ENCODE measurements around the gene CEBPZ. TPM values are rescaled to one million over a fixed set of nuclear protein-coding genes. Genes with fewer than 3 reads are reported as not detected.

The CEBPZ gene
- total RNA-seq, 1 donor from 2014 or later = 29.2 TPM

GRCh38 chr2:37181726-37182684 lies 49.4 kb downstream of the CEBPZ start:
- DNase-seq (ENCODE audit: low spot score) = no peak

GRCh38 chr2:37180640-37181039 lies 50.8 kb downstream of the CEBPZ start:
- no peak for DNase-seq (ENCODE audit: low spot score)

DNA sequence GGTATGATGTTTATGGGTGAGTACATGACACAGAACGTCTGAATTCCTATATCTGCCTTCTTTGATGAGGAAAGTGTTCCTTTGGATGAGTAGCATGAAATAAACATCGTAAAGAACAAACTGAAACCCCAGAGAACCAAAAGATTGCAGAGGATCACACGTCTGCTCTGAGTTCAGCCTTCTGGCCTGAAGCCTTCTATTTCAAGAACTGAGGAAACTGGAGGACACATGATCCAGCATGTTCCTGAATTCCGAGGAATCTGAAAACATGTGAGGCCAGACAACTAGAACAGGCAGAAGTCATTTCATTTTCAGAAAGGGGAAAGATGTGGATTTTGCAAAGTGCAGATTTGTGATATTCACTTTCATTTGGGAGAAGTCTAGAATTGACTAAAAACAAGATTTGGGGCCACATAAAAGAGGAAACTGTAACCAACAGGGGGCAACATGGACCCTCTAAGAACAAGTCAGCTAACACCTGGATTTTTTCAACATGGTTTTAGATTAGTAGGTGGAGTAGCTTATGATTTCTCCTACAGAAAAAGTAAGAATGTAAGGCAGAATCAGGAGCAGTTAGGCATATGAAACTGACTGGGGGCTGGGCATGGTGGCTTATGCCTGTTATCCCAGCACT lies 51.3 kb downstream of the CEBPZ start:
- DNase-seq (ENCODE audit: low spot score) = no peak

DNA sequence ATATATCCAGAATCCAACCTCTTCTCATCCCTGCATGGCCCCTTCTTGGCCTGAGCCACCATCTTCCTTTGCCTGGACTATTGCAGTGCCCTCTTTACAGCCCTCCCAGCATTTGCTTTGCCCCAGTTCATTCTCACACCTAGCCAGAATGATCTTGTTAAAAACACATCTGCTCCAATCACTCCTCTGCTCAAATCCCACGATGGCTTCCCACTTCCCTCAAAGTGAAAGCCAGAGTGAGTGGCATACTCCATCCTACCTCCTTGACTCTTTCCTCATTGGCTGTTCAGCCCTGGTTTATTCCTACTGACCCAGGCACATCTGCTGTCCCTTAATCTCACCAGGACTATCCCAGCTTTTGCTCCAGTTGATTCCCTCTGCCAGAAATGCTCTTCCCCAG lies 57.7 kb downstream of the CEBPZ start:
- DNase-seq (ENCODE audit: low spot score) = no peak

DNA sequence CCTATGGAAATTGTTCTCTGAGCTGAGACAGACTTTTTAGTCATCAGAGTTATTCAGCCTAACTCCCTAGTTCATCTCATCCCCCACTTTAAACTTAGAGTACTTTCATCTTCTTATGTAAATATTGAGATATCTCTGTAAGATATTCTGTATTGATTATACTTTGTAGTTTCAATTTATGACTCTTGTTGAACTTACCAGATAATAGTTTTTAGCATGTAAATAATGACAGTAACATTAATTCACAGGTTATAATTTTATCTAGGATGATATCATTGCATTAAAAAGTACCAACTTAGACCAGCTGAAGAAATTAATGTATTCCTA lies 59.8 kb downstream of the CEBPZ start:
- no peak for DNase-seq (ENCODE audit: low spot score)

GRCh38 chr2:37168217-37168981 lies 63.0 kb downstream of the CEBPZ start:
- DNase-seq (ENCODE audit: low spot score) = no peak

GRCh38 chr2:37167636-37168180 lies 63.7 kb downstream of the CEBPZ start:
- DNase-seq (ENCODE audit: low spot score) = no peak

DNA sequence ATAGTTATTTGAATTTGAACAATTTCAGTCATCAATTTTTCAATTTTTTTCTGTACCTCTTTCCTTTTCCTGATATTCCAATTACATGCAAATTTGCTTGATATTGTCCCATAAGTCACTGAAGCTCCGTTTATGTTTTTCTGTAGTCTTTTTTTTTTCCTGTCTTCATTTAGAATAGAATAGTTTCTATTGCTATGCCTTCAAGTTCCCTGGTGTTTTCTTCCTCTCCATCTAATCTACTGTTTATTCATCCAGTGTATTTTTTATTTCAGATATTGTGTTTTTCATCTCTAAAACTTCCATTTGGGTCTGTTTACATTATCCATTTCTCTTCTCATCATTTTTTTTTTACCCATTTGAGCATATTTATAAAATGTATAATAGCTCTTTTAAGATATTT lies 66.6 kb downstream of the CEBPZ start:
- no peak for DNase-seq (ENCODE audit: low spot score)

DNA sequence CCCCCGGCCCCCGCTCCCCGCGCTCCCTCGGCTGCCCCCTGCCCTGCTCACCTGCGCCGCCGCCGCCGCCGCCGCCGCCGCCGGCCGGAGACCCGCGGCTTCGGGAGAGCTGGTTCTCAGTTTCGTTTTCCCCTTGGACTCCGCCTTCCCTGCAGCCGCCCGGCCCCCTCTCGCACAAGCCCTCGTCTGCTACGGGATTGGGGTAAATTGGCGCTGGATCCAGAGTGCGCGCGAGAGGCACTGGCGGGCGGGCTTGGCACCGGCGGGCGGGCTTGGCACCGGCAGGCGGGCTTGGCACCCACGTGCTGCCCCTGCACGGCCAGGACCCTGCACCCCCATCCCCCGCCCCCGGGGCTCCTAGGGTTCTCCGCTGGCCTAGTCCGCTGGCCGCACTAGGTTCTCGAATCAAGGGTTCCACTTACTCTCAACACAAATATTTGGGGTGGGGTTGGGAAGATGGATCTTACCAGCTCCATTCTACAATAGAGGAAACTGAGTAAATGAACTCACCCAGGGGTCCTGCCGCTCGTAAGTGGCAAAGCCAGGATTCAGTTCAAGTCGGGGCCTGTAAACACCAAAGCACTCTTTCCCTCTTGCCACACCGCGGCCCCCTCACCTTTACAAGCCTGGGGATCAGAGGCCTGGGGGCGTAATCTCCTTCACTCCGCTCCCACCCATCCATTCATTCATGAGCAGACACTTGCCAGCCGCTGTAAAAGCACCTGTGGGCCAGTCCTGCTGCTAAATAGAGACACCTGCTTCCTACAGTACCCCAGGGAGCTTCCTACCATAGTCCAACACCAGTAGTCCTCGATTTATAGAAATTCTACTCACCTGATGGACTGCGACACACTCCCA lies 74.3 kb downstream of the CEBPZ start, which contains the start of gene EIF2AK2:
Gene EIF2AK2, minus strand, starts transcription at position 124 of the 858 bp plus-strand sequence. CDS start 9,174 bp downstream, outside the sequence.
- peak; percentile 82 for DNase-seq (ENCODE audit: low spot score)

GRCh38 chr2:37156071-37156856 lies 75.1 kb downstream of the CEBPZ start:
- DNase-seq (ENCODE audit: low spot score) = peak; percentile 21

DNA sequence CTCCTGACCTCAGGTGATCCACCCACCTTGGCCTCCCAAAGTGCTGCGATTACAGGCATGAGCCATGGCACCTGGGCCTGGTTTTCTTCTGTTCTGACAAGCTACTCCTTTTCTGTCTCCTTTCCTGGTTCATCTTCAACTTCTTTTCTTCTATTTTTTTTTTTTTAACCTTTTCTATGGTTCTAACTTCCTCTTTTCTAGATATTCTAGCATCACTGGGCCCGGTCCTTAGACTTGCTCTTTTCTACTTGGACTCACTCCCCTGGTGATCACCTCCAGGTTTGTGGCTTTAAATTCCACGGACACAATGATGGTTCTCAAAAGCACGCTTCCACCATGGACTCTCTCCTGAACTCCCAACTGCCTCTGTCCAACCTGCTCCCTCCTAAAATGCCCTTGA lies 76.6 kb downstream of the CEBPZ start:
- DNase-seq (ENCODE audit: low spot score) = no peak

DNA sequence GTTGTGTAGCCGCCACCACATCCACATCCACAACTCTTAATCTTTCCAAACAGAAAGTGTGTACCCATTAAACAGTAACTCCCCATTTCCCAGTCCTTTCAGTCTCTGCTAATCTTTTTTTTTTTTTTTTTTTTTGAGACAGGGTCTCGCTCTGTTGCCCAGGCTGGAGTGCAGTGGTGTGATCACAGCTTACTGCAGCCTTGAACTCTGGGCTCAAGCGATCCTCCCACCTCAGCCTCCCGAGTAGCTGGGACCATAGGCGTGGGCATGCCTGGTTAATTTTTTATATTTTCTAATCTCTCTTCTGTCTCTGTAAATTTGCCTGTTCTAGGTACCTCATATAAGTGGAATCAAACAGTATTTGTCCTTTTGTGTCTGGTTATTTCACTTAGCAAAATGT lies 78.2 kb downstream of the CEBPZ start:
- DNase-seq (ENCODE audit: low spot score) = no peak

Other genes with a start within 250 kb of the CEBPZ start
- 22.4 TPM for gene HEATR5B, start 147.2 kb downstream of the CEBPZ start, total RNA-seq
- gene GPATCH11, start 147.1 kb downstream of the CEBPZ start, total RNA-seq = 5.8 TPM
- 28.7 TPM for gene EIF2AK2, start 74.6 kb downstream of the CEBPZ start, total RNA-seq
- not detected for gene SULT6B1, start 42.9 kb downstream of the CEBPZ start, total RNA-seq
- 45.9 TPM for gene CEBPZOS, start 35.1 kb downstream of the CEBPZ start, total RNA-seq
- gene NDUFAF7, start 62 bp upstream of the CEBPZ start, total RNA-seq = 11.4 TPM
- 23.9 TPM for gene PRKD3, start 93.2 kb upstream of the CEBPZ start, total RNA-seq
- 7.9 TPM for gene QPCT, start 113.0 kb upstream of the CEBPZ start, total RNA-seq